Lung microvascular endothelial cell (primary cell): ENCODE measurements around the gene CTIF. TPM values are rescaled to one million over a fixed set of nuclear protein-coding genes. Genes with fewer than 3 reads are reported as not detected.

Experiments used
- DNase-seq, 2 donors: peaks; one replicate each; pipeline versions ENCODE4 v3.0.0 to v3.0.0-alpha.2; 2010; ENCODE audit warnings: low read depth in 2 of 2
- total RNA-seq: library from RNA; depleted of rRNA; stranded (reverse); fragments of >200 nt; gene quantifications from 2 replicates; pipeline ENCODE4 v1.2.1, GENCODE V29; 2014

CTIF gene
- total RNA-seq, 1 donor from 2014 or later, result 18.1 TPM

GRCh38 chr18:48785736-48786454 lies 247.1 kb downstream of the CTIF start:
- DNase-seq, result no peak

- DNase-seq, result no peak
Measured at GRCh38 chr18:48786455-48787202, 247.8 kb downstream of the CTIF start.

- no peak for DNase-seq
Measured at GRCh38 chr18:48787203-48788151, 248.6 kb downstream of the CTIF start.

- no peak for DNase-seq
Measured at GRCh38 chr18:48788373-48788772, 249.5 kb downstream of the CTIF start.

GRCh38 chr18:48789259-48789812 lies 250.5 kb downstream of the CTIF start:
- no peak for DNase-seq

- DNase-seq, result peak; percentile 92 to 94
Measured at GRCh38 chr18:48790226-48790863, 251.5 kb downstream of the CTIF start.

- DNase-seq, result peak in 1 of 2 donors; percentile 36
Measured at GRCh38 chr18:48790869-48791635, 252.2 kb downstream of the CTIF start.

GRCh38 chr18:48791636-48792105 lies 252.8 kb downstream of the CTIF start:
- no peak for DNase-seq

- no peak for DNase-seq
Measured at GRCh38 chr18:48792141-48792540, 253.3 kb downstream of the CTIF start.

- DNase-seq, result no peak
Measured at GRCh38 chr18:48792611-48793380, 254.0 kb downstream of the CTIF start.

GRCh38 chr18:48794251-48794970 lies 255.6 kb downstream of the CTIF start:
- DNase-seq, result no peak

- DNase-seq, result no peak
Measured at GRCh38 chr18:48795696-48796095, 256.9 kb downstream of the CTIF start.

- DNase-seq, result no peak
Measured at GRCh38 chr18:48796491-48797205, 257.8 kb downstream of the CTIF start.

GRCh38 chr18:48797841-48798255 lies 259.0 kb downstream of the CTIF start:
- DNase-seq, result no peak

- DNase-seq, result no peak
Measured at GRCh38 chr18:48798334-48799245, 259.8 kb downstream of the CTIF start.

- no peak for DNase-seq
Measured at GRCh38 chr18:48799724-48800315, 261.0 kb downstream of the CTIF start.

- DNase-seq, result no peak
Measured at GRCh38 chr18:48800466-48800865, 261.6 kb downstream of the CTIF start.
